ENCODE results near the gene HEY2. TPM values are rescaled to one million over a fixed set of nuclear protein-coding genes. Genes with fewer than 3 reads are reported as not detected.

The HEY2 gene
- total RNA-seq, 6 donors from 2014 or later: 1.3 to 3.3 (median 1.8) TPM

- Histone ChIP-seq H3K27me3 (no peaks in the 10 kb centered on the region), H3K9me3 (no peaks in the 10 kb centered on the region), H3K4me1 (peaks cover 19 to 38% (median 33%) of the 10 kb centered on the region in 4 donors), H3K27ac (peak within 1 kb of the TSS; percentile 95 to 99 (median 96)), H3K4me3 (peak within 1 kb of the TSS; percentile 70 to 96 (median 86)), H3K36me3 (no peaks in the 10 kb centered on the region)
- 0% methylated on average over 13 to 51 of the region's 100 CpGs for WGBS, 2 donors
- ATAC-seq (ENCODE audit: low FRiP score in 2 of 2) (peak; percentile 96), DNase-seq (peak; percentile 89 to 96)
- peak; percentile 25 to 99 (median 88) for TF ChIP-seq POLR2A (IDR thresholded peaks at IDR 0.05)
- TF ChIP-seq CTCF (IDR thresholded peaks at IDR 0.05): peak in 2 of 6 experiments; percentile 18 to 31
- peak; percentile 67 to 83 for TF ChIP-seq POLR2AphosphoS5 (IDR thresholded peaks at IDR 0.05)
- TF ChIP-seq EP300 (IDR thresholded peaks at IDR 0.05): no peak
Observed at GRCh38 chr6:125790358-125791150, 41.1 kb downstream of the HEY2 start, which contains the start of gene NCOA7. Gene NCOA7 (plus strand): TSS chr6:125790960. CDS start chr6:125815355, 24,395 bp downstream.

GRCh38 chr6:125791151-125791819, 41.9 kb downstream of the HEY2 start:
- TF ChIP-seq CTCF (IDR thresholded peaks at IDR 0.05) (peak in 4 of 6 experiments; percentile 32 to 51 (median 44)), POLR2A (IDR thresholded peaks at IDR 0.05) (no peak)
- no peaks in the 10 kb centered on the region for H3K27me3 ChIP-seq
- no peaks in the 10 kb centered on the region for H3K36me3 ChIP-seq
- H3K27ac ChIP-seq: peak overlapping the region; percentile 95 to 99 (median 96)
- 0 to 1% methylated on average over 19 to 28 of the region's 28 CpGs for WGBS, 2 donors
- no peaks in the 10 kb centered on the region for H3K9me3 ChIP-seq
- H3K4me1 ChIP-seq: peaks cover 19 to 39% (median 35%) of the 10 kb centered on the region in 4 donors
- ATAC-seq (ENCODE audit: low FRiP score in 2 of 2) (peak; percentile 62 to 71), DNase-seq (peak in 1 of 2 donors; percentile 68)
- H3K4me3 ChIP-seq: peak overlapping the region; percentile 70 to 96 (median 86)

GRCh38 chr6:125791820-125792165, 42.4 kb downstream of the HEY2 start:
- H3K4me1 ChIP-seq: peaks cover 19 to 39% (median 35%) of the 10 kb centered on the region in 4 donors
- TF ChIP-seq POLR2A (IDR thresholded peaks at IDR 0.05) (no peak), CTCF (IDR thresholded peaks at IDR 0.05) (no peak), EP300 (IDR thresholded peaks at IDR 0.05) (no peak), POLR2AphosphoS5 (IDR thresholded peaks at IDR 0.05) (no peak)
- H3K36me3 ChIP-seq: no peaks in the 10 kb centered on the region
- DNase-seq (no peak), ATAC-seq (ENCODE audit: low FRiP score in 2 of 2) (no peak)
- H3K27ac ChIP-seq: peak overlapping the region; percentile 95 to 99 (median 96)
- peak overlapping the region in 3 of 4 donors; percentile 70 to 96 (median 94) for H3K4me3 ChIP-seq
- H3K9me3 ChIP-seq: no peaks in the 10 kb centered on the region
- no peaks in the 10 kb centered on the region for H3K27me3 ChIP-seq

- H3K27me3 ChIP-seq: no peaks in the 10 kb centered on the region
- DNase-seq: no peak
- H3K4me1 ChIP-seq: peaks cover 19 to 39% (median 35%) of the 10 kb centered on the region in 4 donors
- H3K27ac ChIP-seq: peak overlapping the region in 3 of 4 donors; percentile 95 to 99 (median 95)
- WGBS, 2 donors: 60 to 63% methylated on average over 3 of the region's 3 CpGs
- H3K9me3 ChIP-seq: no peaks in the 10 kb centered on the region
- no peak for ATAC-seq (ENCODE audit: low FRiP score in 2 of 2)
- H3K4me3 ChIP-seq: peak overlapping the region in 3 of 4 donors; percentile 70 to 96 (median 94)
- TF ChIP-seq POLR2AphosphoS5 (IDR thresholded peaks at IDR 0.05) (no peak), POLR2A (IDR thresholded peaks at IDR 0.05) (no peak)
- no peaks in the 10 kb centered on the region for H3K36me3 ChIP-seq
Observed at GRCh38 chr6:125792172-125792571, 42.7 kb downstream of the HEY2 start.

- H3K4me1 ChIP-seq: peaks cover 22 to 42% (median 39%) of the 10 kb centered on the region in 4 donors
- TF ChIP-seq CTCF (IDR thresholded peaks at IDR 0.05) (no peak), EP300 (IDR thresholded peaks at IDR 0.05) (no peak), POLR2A (IDR thresholded peaks at IDR 0.05) (no peak), POLR2AphosphoS5 (IDR thresholded peaks at IDR 0.05) (no peak)
- peak overlapping the region in 2 of 4 donors; percentile 70 to 94 for H3K4me3 ChIP-seq
- H3K27ac ChIP-seq: peak overlapping the region in 2 of 4 donors; percentile 95 to 99
- H3K36me3 ChIP-seq: no peaks in the 10 kb centered on the region
- no peak for ATAC-seq (ENCODE audit: low FRiP score in 2 of 2)
- DNase-seq: no peak
- H3K27me3 ChIP-seq: no peaks in the 10 kb centered on the region
- H3K9me3 ChIP-seq: no peaks in the 10 kb centered on the region
Observed at GRCh38 chr6:125792680-125793079, 43.2 kb downstream of the HEY2 start.
